A204.1 (cell line): ENCODE results near the gene PGAP6.
"Not testable (repeated sequence)": the region's sequence is repeated elsewhere in the genome, so short reads cannot be mapped to it uniquely, and the experiment has no call there.

Source experiments
- FAIRE-seq: peaks from 2 replicates; lab custom pipeline; 2012; peaks lifted over from hg19 to GRCh38; lab: Jason Lieb, UNC

The PGAP6 gene

GRCh38 chr16:381789-382717, at the start of gene PGAP6:
Gene PGAP6 (minus strand): TSS chr16:381978. CDS start chr16:381821, 157 bp downstream.
- no peak for FAIRE-seq

- no peak for FAIRE-seq
These were observed 49.1 kb upstream of the PGAP6 start for GRCh38 chr16:430904-431303.

- FAIRE-seq = no peak
These were observed 45.5 kb upstream of the PGAP6 start for GRCh38 chr16:427250-427649.

- no peak for FAIRE-seq
These were observed 45.1 kb upstream of the PGAP6 start for GRCh38 chr16:426906-427249.

- no peak for FAIRE-seq
These were observed 44.5 kb upstream of the PGAP6 start for GRCh38 chr16:426115-426905.

GRCh38 chr16:425740-426114, 43.9 kb upstream of the PGAP6 start:
- FAIRE-seq = no peak

- FAIRE-seq = no peak
These were observed 43.4 kb upstream of the PGAP6 start, which contains the start of gene RAB11FIP3 for GRCh38 chr16:425082-425718. Gene RAB11FIP3 (plus strand): TSS chr16:425649. CDS start chr16:426007, 358 bp downstream.

GRCh38 chr16:424623-425081, 42.9 kb upstream of the PGAP6 start:
- no peak for FAIRE-seq

GRCh38 chr16:424033-424622, 42.4 kb upstream of the PGAP6 start:
- no peak for FAIRE-seq

GRCh38 chr16:422179-422578, 40.4 kb upstream of the PGAP6 start:
- FAIRE-seq = not testable (repeated sequence)

- FAIRE-seq = not testable (repeated sequence)
These were observed 33.4 kb upstream of the PGAP6 start for GRCh38 chr16:415170-415498.

GRCh38 chr16:414395-415169, 32.8 kb upstream of the PGAP6 start:
- no peak for FAIRE-seq

GRCh38 chr16:411576-412265, 29.9 kb upstream of the PGAP6 start:
- no peak for FAIRE-seq

- FAIRE-seq = no peak
These were observed 28.9 kb upstream of the PGAP6 start for GRCh38 chr16:410516-411178.

- no peak for FAIRE-seq
These were observed 25.5 kb upstream of the PGAP6 start for GRCh38 chr16:407253-407652.

GRCh38 chr16:405548-406506, 24.0 kb upstream of the PGAP6 start:
- FAIRE-seq = no peak

GRCh38 chr16:404971-405486, 23.3 kb upstream of the PGAP6 start:
- no peak for FAIRE-seq

- no peak for FAIRE-seq
These were observed 19.9 kb upstream of the PGAP6 start, which contains the start of gene DECR2 for GRCh38 chr16:401468-402348. Gene DECR2 (plus strand): TSS chr16:401885. CDS start chr16:401964, 79 bp downstream.
